IMR-90 (cell line): Measurements from ENCODE around the gene HS3ST5.

Source experiments
- CEBPB ChIP-seq: IDR thresholded peaks from 2 replicates; pipeline ENCODE4 v1.6.1; 2012; ENCODE audit warnings: low read depth, low read length, improper control_type of control experiment
- MAFK ChIP-seq: IDR thresholded peaks from 2 replicates; pipeline ENCODE4 v1.6.1; 2012; ENCODE audit warnings: low read depth, low read length, improper control_type of control experiment
- MAZ ChIP-seq: IDR thresholded peaks from 2 replicates; pipeline ENCODE4 v1.6.1; 2012; ENCODE audit warnings: low read depth, mild to moderate bottlenecking, low read length, improper control_type of control experiment, moderate library complexity, borderline replicate concordance
- RAD21 ChIP-seq: IDR thresholded peaks from 2 replicates; pipeline ENCODE4 v1.6.1; 2012; ENCODE audit warnings: low read length, improper control_type of control experiment
- TF ChIP-seq, protein P1 (sequence below): conservative IDR thresholded peaks from 2 replicates; pipeline ENCODE4 v1.5.1; 2012; ENCODE audit warnings: mild to moderate bottlenecking, low read depth, low read length, improper control_type of control experiment
- TF ChIP-seq, protein P2 (sequence below): fragments of 150-350 bp; IDR thresholded peaks from 2 replicates; pipeline ENCODE4 v1.6.1; 2017; ENCODE audit warnings: mild to moderate bottlenecking, antibody characterized with exemption, low read length, low read depth

DNA sequence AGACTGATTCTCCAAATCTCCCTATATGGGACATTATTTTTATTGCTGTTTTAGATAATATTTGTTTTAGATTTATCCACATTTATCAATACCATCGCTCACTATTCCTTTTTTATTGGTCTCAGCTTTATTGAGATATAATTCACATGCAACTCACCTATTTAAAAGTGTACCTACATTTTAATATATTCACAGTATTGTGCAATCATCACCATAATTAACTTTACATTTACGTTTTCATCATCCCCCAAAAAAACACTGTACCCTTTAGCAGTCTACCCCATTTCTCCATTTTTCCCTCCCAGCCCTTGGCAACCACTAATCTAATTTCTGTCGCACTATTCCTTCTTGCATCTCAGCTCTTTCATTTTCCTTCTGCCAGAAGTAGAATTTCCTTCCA lies 261.1 kb downstream of the HS3ST5 start:
- peak; percentile 76 for TF ChIP-seq CEBPB
- no peak for TF ChIP-seq RAD21
- TF ChIP-seq MAFK, result no peak
- TF ChIP-seq, protein P1, sequence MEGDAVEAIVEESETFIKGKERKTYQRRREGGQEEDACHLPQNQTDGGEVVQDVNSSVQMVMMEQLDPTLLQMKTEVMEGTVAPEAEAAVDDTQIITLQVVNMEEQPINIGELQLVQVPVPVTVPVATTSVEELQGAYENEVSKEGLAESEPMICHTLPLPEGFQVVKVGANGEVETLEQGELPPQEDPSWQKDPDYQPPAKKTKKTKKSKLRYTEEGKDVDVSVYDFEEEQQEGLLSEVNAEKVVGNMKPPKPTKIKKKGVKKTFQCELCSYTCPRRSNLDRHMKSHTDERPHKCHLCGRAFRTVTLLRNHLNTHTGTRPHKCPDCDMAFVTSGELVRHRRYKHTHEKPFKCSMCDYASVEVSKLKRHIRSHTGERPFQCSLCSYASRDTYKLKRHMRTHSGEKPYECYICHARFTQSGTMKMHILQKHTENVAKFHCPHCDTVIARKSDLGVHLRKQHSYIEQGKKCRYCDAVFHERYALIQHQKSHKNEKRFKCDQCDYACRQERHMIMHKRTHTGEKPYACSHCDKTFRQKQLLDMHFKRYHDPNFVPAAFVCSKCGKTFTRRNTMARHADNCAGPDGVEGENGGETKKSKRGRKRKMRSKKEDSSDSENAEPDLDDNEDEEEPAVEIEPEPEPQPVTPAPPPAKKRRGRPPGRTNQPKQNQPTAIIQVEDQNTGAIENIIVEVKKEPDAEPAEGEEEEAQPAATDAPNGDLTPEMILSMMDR, result no peak
- TF ChIP-seq, protein P2, sequence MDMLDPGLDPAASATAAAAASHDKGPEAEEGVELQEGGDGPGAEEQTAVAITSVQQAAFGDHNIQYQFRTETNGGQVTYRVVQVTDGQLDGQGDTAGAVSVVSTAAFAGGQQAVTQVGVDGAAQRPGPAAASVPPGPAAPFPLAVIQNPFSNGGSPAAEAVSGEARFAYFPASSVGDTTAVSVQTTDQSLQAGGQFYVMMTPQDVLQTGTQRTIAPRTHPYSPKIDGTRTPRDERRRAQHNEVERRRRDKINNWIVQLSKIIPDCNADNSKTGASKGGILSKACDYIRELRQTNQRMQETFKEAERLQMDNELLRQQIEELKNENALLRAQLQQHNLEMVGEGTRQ, result no peak
- no peak for TF ChIP-seq MAZ
